NCI-H2171 treated with DMSO at 0.1 percent for 48 hours (cell line): ENCODE data around the gene CSF1R.
A peak's percentile ranks its signal among the peaks of the same experiment; 100 is the strongest.

Source experiments
- DNase-seq: peaks from one replicate; lab custom pipeline; 2025; lab: John Stamatoyannopoulos, UW

The CSF1R gene

DNA sequence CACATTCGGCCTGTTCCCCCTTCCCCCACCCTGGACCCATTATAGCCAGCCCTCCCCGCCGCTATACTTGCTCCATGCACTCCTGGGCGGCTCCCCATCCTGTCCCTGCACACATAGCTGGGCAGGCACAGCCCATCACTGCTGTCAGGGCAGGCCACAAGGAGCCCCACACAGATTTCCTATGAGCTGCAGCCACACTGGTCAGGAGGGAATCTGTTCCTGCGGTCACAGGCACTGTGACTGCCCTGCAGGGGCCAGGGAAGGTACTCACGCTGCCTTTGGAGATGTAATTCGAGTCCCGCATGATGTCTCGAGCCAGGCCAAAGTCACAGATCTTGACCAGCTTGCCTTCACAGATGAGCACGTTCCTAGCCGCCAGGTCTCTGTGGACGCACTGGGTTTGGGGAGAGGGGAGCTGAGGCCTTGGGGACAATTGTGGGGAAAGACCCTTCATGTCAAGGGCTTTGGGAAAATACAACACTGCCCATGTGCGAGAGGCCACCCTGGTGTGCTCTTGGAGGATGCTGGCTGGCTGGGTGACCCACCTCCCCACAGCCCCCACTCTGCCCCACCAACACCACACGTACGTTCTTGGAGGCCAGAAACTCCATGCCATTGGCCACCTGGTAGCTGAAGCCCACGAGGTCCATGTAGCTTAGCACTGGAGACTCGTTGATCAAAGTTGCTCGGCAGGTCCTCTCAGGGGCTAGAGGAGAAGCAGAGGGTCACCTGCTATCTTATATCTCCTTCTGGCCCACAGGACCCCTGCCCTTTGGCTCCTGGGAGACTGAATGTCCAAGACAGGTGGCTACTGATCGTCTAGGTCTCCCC, 34.5 kb upstream of the CSF1R start:
- no peak for DNase-seq

DNA sequence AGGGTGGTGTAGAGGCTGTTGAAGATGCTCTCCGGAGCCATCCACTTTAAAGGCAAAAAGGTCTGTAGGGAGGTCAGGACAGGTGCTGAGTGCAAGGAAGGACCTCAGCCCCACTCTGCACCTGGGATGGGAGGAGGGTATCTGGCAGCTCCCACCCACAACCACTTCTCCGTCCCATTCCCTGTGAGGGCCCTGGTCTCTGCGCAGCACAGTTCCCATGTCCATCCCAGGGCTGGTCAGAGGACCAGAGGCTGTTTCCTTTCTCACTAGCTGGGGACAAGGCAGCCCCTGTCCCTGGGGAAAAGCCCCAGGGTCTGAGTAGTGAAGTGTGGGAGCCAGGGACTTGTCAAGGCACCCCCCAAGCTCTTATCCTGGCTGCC, 33.7 kb upstream of the CSF1R start:
- DNase-seq: no peak

DNA sequence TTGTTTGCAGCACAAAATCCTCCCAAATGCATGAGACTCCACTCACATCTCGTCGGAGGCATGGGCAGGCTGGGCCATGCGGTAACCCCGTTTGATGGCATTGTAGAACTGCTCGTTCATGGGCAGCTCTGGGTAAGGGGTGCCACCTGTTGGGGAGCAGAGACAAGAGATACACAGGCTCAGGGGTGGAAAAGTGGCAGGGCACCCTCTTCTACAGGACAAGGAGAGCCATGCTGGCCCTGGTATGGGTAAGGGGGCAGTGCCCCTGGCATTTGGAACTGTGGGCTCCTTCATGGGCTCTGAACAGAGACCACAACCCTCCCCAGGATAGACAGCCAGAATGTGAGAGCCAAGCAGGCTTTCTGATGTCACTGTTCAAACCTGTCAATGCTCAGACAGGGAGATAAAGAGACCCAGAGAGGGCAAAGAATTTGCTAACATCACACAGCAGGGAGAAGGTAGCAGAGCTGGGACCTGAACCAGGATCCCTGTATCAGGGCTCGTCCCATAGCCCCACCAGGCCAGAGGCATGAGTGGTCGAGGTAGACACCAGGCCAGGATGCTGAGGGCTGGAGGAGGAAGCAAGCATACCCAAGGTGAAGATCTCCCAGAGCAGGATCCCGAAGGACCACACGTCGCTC, 33.2 kb upstream of the CSF1R start:
- no peak for DNase-seq

DNA sequence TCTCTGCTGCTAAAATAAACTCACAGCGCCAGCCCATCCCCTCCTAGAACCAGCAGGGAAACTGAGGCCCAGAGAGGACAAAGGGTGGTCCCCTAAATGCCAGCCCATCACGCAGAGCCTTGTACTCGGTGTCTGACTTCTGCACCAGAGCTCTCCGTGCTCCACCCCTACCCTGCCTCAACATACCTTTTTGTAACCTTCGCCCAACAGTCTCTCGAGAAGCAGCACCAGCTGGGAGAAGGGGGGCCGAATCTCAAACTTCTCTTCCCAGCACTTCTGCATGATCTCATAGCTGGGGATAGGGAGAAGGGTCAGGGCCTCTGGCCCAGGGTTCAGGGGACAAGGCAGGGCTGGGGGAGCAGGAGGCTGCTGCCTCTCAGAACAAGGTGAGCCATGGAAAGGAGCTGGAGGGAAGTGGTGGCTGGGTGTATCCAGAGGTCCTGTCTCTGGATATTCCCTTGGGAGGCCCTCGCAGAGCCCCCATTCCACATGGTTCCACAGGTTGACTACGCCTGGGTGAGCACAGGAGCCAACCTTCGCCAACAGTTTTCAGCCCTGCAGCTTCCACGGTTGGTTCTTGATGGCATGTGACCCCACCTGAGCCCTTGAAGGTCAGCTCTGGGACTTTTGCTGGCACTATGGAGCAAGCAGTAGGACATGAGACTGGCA, 32.3 kb upstream of the CSF1R start:
- no peak for DNase-seq

DNA sequence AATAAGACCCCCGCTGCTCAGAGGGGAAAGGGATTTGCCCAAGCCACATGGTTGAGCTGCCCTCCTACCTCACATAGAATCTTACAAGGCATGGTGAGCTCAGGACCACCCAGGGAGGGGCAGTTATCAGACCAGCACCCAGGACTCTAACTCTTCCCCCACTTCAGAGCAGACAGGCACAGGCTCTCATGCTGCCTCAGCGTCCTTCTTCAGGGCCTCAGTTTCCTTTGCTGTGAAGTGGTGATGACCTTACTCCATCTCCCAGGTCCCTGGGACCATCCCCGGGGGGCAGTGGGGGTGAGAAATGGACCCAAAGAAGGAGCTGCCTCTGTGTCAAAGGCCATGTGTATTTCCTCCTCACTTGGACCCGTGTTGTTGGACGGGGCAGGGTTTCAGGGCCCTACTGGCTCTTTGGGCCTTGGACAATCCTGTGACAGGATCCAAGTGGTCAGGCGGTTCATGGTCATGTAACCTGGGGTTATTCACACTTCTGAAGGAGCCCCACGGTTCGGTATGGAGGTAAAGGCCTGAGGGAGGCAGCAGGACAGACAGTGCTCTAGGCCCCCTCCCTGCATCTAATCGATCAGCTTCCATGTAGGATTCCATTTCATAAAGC, 31.7 kb upstream of the CSF1R start:
- no peak for DNase-seq

DNA sequence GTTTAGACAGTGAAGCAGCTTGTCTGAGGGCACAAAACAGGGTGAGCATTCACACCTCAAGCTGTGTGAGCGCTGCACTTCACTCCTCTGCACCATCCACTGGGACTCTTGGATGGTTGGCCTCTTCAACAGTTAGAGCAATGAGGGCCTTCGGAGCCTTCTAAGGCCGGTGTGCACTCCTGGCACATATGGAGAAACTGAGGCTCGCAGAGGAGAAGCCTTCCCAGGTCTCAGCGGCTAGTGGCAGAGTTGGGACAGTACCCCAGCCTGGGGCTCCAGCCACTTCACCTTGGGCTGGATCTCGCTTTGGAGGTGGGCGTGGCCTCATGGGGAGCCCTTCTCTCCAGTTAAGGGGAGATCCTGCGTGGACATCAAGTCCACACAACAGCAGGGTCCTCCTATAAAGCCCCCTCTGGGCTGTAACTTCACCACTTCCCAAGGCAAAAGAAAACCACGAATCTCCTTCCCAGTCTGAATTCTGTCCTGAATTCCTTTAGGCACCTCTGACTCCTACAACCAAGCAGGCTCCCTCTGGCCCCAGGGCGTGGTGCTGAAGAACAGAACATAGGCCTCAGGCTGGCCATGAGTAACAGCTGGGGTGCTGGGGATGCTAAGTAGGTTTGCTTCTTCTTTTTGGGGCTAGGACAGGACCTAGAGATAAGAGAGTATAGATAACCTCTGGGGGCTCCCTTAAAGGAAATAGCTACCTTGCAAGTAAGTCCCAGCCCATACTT, 30.5 kb upstream of the CSF1R start:
- no peak for DNase-seq

DNA sequence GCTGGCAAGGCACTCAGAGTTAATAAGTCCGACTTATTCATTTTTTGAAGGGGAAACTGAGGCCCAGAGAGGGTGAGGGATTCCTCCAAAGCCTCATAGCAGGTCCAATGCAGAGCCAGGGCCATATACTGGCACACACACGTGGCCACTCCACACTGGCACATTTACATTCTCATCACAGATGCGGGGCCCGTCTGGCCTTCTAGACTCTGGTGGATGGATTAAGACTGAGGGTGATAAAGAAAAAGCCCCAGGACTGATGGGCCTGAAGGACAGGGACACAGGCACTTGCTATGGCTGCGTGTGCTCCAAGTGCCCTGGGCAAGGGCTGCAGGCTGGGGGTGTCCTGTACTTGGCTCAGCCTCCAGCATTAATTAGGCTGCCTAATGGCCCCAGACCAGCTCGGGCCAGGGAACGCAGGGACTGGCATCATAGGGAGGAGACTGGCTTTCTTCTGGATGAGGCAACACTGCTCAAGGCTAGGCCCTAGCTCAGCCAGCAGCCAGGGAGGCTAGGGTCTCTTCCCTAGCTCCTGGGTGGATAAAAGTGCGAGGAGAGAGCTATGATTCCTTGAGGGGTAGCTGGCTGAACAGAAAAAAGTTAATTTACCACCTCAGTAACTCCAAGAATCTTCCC, 28.5 kb upstream of the CSF1R start:
- DNase-seq: no peak

DNA sequence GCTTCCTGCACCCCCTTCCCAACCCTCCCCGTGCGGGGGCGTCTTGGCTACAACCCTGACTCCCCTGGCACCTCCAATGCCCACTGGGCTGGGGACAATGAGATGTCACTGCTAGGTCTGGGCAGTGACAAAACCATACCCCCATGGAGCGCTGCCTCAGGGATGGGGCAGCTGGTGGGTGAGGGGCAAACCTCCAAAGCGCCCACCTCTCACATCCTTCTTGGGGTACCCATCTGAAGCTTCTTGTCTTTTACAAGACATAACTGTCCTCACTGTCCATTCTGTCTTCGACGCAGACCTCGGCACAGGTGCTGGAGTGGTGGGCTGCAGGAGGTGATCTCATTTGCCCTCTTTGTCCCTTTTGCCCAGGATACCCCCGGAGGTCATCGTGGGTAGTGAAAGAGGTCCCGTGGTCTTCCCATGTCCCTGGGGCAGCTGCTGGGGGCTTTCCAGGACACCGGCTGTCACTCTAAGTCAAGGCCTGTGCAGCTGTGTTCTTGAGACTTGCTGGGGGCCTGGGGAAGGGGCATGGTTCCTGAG, 27.8 kb upstream of the CSF1R start:
- no peak for DNase-seq

DNA sequence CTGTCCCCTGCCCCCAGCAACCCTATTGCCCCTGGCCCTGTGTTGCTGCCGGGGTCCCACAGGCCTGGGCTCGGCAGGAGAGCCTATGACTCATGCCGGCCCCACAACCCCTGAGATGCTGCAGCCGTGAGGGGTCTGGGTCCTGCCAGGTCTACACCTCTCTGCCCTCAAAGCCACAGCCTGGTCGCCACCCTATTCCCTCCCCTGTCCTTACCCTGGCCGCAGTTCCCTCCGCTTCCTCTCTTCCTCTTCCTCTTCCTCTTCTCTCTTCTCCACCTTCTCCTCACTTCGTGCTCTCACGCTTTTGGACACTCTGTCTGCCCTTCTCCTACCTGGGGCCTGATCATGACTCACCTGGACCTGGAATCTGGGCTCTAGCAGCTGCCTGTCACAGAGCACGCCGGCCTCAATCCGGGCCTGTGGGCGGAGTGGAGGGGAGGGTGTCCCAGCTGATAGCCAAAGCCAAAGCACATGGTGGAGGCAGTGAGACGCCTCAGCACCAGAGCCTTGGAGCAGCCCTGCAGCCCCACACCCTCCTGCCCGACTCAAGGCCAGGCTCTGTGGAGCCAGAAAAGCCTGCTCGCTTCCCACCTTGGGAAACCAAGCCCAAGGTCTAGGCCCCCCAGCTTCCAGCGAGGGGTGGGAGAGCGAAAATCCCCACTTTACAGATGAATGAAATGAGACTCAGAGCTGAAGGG, 26.8 kb upstream of the CSF1R start:
- DNase-seq: no peak

DNA sequence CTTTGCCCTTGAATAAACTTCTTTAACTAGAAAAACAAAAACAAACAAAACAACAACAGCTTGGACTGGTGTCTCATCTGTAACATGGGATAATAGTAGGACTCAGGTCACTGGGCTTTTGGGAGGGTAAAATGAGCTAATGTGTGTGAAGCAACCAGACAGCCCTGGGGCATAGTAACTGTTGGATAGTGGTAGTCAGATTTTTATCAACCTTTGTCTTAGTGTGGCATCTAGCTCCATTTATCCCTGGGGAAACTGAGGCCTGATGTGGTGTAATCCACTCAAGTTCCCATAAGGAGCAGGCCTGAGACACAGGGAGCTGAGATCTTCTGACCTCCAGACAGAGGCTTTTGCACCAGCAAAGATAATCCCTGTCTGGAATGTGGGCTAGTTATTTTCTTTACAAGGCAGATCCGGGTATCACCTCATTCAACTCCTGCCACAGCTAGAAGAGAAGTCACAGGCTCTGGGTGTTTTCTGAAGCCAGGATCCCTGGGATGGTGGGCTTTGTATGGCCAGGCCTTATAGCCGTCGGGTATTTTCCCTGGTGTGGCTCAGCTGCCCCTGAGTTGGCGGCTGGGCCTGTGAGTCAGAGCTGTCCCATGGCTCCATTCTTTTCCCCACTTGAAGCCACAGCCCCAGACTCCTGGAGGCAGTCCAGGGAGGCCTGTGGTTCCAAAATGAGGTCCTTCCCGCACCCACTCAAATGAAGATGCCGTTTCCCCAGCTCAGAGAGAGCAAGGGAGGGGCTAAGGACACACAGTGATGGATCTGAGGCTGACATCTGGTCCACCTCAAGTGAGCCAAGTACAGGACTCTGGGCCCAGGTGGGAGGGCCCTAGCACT, 26.1 kb upstream of the CSF1R start:
- no peak for DNase-seq

DNA sequence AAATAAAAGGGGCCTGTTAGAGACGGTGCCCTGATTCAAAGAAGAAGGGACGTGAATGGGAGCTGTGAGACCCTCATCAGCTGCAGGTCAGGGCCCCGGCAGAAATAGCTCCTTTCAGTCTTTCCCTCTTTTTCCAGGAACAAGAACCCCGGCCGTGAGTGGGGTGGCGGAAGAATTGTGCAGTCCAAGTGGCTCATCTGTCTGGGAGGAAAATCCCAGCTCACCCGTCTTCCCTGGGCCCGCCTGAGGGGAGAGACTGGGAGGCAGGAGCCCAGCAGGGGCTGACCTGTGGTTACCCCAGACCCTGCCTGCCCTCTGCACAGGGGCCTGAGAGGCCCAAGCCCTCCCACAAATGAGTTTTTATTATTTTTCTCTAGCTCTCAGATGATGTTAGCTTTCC, 24.8 kb upstream of the CSF1R start:
- no peak for DNase-seq

DNA sequence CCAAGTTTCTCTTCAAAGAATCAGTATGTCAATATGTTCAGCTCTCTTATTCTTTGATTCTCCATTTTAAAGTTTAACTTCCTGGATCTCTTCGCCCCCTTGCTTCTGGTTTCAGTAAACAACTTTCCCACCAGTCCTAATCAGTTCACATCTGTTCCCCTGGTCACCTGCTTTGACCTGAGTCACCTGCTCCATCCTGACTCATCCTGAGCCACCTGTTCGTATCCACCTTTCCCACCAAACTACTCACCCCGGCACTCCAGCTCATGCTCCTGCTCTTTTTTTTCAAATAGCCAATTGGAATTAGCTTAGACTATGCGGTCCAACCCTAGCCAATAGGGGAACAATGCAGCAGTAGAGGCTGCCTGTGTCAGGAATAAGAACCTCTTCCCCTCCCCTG, 23.6 kb upstream of the CSF1R start:
- DNase-seq: peak; percentile 22

DNA sequence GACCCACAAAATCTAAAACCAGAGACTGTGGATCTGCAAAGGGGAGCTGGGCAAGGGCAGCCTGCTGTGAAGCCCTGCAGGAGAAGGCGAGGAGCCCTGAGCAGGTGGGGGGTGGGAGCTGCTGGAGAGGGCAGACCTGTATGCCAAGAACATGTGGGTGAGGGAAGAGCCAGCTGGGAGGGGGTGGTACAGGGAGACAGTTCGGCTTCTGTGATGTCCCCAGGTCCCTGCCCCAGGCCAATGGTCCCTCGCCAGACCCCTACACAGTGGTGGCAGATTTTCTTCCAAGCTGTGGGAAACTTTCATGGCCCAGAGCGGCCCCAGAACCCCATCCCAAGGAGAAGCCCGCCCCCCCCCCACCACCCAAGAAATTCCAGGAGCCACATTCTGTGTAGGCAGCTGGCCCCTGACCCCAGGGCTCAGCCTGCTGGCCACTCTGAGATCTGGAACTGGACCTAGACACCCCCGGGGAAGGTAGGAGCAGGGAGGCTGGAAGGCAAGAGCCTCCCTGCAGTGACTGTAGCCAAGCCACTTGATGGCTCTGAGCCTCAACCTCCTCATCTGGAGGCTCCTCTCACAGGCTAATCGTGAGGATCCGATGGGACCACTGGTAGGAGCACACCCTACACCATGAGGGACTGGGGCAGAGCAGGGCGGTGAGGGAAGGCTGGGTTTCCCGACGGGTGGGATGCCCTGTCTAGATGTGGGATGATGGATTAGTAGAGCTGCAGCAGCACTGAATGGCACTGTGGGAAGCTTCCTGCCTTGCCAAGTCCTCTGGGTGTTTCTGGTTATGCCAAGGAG, 22.6 kb upstream of the CSF1R start:
- no peak for DNase-seq

DNA sequence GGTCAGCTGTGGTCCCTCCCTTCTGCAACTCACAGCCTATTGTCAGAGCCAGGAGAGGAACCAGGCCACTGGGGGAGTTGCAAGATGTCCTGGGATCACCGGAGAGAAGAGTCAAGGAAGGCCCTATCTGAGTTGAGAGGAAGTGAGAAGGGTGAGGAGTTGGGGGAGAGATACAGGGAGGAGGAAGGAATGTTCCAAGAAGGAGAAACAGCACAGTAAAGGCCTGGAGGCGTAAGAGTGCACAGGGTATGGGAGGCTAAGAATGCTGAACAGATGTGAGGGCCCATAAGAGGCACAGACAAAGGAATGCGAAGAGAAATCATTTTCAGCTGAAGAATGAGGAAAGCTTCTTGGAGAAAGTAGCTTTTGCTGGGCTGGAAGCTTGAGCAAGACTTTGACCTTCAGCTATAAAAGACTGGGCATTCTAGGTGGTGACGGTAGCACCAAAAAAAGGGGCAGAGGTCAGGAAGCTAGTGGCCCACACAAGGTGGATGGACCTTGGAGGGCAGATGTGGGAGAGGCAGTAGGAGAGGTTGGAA, 21.6 kb upstream of the CSF1R start:
- DNase-seq: no peak

DNA sequence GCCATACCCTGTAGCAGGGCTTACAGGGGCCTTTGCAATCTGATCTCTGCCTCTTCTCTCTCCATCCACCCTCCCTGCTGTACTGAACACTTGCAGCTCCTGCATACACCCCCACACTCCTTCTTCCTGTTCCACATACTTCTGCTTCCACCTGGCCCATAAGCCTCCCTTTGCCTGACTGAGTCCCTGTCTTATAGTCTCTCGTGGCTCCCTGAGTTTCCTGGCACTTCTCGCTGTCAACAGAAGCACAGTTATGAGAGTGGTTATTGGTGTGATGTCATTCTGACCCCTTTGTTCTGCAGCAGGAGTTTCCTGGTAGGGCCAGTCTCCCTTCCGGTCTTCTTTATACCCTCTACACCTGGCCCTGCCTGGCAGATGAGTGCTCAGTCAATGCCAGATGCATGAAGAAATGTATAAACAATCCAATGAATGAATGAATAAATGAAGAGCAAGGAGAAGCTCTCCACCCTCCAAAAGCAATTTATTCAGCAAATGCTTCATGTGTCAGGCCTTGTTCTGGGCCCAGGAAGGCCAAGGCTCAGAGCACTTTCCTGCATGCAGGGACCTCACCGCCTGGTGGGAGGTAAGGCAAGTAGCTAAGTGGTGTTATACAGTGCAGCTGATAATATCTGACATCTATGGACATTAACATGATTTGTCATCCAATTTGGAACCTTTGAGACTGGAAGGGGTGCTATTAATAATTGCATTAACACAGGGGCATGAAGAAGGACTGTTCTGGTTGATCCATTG, 20.5 kb upstream of the CSF1R start:
- DNase-seq: no peak

DNA sequence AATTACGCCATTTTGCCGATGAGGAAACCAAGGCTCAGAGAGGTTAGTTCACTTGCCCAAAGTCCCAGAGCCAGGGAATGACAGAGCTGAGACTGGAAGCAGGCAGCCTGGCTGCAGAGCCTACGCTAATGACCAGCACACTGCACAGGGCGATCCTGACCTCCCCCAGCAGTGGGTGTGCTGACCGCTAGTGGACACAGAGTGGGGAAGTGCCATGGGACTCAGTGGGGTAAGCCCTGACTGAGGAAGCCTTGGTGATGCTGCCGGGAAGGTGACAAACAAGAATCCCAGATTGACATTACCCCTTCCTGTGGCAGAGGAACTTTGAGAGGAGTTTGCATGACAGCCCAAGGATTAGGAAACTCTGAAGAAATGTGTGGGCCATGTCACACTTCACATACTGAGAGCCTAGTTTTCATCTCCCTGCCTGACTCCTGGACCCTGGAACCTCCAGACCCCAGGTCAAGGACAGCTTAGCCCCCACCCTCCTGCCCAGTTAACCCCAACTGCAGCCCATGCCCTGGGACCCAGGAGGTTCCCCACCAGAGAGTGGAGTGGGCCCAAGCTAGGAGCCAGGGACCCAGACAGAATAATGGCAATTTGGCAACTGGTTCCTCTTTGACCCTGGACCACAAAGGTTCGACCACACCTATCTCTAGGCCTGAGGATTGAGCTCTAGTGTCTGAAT, 19.7 kb upstream of the CSF1R start:
- no peak for DNase-seq

DNA sequence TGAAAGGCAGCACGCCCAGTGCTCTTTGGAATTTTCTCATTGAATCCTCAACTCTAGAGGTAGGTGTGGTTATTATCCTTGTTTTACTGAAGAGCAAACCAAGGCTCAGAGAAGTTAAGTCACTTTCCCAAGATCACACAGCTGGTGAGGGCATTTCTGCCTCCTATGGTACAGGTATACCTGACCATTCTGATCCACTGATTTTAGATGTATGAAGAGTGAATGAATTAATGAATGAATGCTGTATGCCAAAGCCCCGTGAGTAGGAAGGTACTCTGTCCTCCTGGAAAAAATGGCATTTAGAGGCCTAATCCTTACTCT, 18.2 kb upstream of the CSF1R start:
- DNase-seq: no peak
